Measurements from ENCODE around the gene PLXND1.

PLXND1 gene

DNA sequence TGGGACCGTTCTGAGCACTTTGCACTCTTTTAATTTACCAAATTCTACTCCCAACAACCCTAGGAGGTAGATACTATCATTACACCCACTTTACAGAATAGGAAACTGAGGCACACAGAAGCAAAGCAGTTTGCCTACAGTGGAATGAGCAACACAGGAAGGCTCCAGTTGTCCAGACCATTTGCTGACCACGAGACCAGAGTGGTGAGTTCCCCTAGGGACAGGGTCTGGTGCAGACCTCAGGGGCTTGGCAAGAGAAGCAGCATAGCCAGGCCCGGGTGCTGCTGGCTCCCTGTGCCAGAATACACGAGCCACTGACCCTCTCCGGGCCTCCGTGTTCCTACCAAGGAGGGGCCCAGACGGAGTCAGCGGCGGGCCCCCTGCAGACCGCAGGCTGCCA, 26.5 kb downstream of the PLXND1 start:
- no peak for DNase-seq

DNA sequence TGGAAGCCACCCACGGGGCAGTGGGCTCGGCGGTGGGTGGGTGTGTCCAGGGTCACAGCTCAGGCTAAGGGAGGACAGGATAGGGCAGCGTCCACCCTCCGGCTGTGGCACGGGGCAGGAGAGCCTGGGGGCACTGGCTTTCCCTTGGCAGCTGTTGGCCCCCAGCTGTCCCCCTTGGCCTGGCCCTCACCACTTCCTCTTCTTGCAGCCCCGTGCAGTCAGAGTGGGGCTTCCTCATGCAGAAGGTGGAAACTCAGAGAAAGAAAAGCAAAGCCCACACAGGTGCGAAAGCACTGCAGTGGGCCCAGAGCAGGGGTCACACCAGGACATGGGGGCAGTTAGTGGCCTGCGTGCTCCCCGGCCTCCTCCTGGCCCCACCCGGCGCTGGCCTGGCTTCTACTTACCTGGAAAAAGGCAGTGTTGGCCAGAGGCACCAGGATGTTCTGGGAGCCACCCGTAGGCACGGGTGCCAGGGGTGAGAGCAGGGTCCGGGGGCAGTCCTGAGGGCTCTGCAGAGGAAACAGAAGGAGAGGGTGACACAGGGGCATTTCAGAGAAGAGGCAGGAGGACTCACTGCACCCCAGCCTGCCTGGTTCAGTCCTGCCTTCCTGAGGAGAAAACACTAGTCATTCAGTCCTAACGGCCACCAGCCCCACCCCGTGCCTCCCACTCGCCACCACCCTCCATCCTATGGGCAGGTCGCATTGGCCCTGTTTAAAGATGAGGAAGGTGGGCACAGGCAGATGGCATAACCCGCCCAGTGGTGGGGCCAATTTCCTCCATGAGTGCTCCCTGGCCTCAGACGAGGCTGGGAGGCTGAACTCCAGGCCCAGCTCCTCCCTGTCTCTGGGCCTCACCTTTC, 28.3 kb downstream of the PLXND1 start:
- no peak for DNase-seq

DNA sequence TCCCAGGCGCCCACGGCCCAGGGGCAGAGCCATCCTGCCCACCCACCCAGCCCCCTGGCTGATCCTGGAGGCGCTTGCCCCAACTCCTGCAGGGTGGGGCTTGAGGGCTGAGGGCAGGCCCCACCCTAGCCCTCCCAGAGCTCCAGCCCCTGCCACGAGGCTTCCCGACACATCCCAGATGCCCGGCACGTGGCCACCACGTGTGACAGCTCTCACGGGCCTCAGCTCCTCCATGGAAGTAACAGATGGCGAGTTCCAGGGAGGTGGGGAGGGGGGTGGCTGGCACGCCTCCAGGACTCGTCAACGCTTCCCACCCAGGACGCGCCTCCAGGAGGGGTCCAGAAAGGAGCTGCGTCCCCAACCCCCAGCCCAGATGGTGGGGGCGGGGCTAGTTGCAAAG, 29.1 kb downstream of the PLXND1 start:
- no peak for DNase-seq

DNA sequence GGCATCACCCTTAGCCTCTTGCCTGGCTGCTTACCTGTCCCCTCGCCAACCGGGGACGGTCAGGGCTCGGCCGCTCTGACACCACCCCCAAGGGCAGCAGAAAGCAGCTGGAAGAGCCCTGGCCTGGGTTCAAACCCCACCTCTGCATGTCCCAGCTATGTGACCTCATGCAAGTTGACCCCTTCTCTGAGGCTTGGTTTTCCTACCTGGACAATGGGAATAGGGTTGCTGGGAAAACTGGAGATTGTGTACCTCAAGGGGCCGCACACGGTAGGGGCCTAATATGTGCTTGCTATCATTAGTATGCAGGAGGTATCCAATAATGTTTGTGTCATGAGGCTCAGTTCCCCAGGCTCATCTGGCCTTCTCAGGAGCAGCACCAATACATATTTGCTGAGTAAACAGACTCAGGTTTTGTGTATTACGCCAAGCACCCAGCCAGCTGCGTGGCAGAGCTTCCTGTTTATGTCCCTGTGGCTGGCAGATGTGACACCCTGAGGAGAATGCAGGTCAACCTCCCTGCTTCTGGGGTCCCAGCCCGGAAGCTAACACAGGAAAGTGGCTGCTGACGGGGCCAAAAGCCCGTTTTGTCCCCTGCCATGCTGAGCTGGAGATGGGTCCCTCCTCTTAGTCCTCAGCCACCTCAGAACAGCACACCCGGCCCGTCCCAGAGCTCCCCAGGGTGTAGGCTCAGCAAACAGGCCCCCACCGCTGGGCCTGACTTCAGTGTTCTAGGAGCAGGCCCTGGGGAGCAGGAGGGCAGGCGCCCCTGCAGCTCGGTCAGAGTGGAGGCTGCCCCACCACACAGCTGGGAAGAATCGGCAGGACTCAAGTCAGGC, 29.7 kb downstream of the PLXND1 start:
- peak; percentile 71 for DNase-seq

DNA sequence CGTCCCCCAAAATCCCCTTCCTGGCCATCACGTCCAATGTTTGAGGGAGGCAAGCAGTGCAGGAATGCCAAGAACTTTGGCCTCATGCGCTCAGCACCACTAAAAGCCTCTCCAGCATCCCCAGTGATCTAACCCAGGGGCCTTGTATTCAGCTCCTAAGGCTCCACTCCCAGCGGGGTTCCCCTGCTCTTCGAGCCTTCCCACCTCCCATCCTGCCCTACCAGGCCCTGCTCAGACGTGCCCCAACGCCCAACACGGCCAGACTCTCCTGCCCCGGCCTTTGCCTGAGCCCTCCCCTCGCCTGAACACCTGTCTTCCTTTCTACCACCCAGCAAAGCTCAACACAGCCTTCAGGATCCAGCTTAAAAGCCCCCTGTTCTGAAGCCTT, 30.5 kb downstream of the PLXND1 start:
- DNase-seq, result no peak

DNA sequence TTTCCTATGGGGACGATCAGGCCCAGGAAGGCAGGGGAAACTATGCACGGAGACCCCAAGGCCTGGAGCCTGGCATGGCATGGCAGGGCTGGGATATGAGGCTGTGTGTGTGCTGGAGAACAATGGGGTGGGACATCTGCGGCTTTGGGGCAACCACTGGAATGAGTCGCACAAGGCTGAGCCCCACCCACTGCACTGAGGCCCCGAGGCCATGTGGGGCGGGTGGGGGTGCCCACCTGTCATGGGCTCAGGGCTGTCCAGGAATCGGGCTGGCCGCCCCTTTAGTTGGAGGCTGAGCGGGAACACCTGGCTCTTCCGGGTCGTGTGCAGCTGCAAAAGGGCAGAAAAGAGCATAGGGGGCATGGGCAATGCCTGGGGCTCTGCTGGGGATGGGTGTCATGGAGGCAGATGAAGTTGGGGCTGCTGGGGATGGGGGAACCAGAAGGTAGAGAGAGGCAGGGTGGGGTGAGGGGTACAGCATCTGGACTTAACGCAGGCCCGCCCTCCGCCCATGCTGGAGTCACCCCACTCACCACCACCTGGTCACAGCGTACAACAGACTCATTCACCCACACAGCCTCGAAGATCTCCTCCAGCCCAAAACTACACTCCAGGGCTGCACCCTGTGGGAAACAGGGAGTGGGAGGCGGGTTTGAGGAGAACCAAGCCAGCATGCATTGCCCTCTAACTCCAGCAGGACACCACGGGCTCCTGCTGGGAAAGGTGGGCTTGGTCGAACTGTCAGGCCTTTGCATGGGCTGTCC, 31.1 kb downstream of the PLXND1 start:
- DNase-seq, result no peak

DNA sequence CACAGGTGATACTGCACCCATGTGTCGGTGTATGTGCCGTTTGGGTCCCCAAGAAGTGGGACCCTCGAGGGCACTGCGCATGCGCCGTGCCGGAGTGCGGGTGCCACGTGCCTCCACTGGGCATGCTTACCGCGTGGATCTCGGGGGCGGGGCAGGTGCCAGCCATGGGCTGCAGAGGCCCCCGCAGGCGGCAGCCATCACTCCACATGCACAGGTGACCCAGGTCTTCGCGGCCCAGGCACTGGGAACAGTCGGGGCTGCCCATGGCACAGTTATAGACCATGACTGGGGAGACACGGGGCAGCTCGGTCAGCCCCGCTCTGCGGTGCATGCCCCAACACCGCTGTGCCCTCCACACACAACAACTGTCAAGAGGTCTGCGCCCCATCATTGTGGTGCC, 32.3 kb downstream of the PLXND1 start:
- no peak for DNase-seq

DNA sequence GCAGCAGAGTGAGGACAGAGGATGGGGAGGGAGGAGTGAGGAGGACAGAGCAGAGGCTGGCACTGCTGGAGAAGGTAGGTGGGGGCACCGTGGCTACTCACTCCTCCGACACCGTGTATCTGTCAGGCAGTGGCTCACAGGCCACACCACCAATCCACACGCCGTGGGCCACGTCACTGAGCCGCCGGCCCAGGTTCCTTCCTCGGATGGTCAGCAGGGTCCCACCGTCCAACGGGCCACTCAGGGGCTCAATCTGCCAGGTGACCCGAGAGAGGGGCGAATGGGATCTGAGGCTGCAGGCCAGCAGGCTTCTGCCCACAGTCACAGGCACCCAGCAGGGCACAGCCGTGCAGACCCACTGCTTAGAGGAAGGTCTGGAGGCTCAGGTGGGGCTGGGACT, 33.0 kb downstream of the PLXND1 start:
- no peak for DNase-seq

DNA sequence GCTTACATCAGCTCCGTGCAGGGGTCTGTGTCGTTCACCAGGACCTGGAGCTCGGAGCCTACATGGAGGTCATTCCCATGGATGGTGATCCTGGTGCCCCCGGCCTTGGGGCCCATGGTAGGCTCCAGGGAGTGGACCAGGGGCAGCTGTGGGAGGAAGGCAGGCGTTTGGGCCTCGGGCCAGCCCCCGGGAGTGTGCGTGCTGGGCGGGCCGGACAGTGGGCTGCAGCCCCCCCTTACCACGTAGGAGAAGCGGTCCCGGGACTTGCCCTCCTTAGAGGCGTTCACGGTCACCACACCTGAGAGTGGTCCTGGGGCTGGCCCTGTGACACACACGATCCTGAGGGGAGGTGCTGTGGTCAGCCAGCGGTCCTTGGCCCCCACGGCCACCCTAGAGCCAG, 33.9 kb downstream of the PLXND1 start:
- no peak for DNase-seq

DNA sequence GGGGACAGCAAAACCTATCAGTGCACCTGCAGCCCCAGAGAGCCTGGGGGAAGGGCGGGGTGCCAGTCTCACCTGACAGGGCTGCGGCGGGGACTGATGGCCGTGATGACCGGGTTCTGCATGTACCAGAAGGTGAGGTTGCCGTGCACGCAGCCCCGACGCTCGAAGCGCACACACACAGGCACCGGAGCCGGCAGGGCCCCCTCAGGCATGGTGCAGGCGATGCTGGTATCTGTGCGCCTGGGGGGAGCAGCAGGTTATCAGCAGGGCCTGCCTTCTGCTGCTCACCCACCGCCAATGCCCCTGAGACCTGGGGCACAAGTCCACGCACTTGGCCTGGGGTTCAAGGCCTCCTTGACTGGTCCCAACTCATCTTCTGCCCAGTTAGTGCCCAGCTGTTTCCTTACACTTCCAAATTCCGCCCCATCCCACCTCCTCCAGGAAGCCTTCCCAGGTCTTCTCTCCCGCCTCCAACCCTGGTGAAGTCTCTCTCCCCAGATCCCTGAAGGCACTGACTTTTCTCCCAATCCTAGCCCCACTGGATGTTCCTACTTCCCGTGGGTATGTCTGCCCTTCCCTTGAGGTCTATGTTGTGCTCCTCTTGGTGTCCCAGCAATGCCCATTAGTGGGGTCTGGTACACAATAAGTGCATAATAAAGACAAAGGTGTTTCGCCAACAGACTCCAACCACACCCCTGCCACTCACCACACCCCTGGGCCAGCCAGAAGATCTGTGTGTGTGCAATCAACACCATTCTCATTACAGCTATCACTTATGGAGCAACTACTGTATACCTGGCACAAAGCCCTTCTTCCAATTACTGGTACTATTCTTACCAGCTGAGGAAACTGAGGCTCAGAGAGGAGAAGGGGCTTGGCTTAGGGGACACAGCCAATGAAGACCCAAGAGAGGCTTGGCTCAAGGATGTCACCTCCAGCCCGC, 34.6 kb downstream of the PLXND1 start:
- DNase-seq, result no peak

DNA sequence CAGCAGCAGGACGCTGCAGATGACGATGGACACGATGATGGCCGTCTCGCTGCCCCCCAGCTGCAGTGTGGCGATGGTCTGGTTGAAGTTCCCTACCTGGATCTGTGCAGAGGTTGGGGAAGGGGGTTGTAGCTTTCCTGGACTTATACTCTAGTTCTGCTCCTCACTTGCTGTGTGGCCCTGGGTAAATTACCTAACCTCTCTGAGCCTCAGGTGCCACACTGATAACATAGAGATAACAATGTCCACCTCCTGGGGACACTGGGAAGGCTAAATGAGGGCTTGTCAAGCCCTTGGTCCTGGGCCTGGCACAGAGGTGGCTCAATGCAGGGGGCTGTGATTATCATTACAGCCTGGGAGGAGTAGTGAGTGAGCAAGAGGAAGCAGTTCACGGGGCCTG, 36.6 kb downstream of the PLXND1 start:
- no peak for DNase-seq

DNA sequence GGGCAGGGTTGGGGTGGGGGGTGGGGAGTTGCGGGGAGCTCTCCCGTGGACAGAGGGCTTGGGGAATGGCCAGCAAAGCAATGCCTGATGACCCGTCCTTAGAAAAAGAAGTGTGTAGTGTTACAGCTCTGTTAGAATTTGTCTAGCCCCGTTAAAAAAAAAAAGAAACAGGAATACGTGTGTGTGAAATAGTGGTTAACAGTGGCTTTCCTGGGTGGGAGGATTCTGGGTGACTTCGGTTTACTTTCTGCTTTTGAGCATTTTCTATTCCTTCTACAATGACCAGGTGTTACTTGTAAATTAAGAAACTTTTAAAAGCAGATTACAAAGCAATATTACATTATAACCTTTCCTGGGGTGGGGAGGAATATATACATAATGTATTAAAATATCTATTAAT, 38.5 kb downstream of the PLXND1 start:
- DNase-seq, result no peak

DNA sequence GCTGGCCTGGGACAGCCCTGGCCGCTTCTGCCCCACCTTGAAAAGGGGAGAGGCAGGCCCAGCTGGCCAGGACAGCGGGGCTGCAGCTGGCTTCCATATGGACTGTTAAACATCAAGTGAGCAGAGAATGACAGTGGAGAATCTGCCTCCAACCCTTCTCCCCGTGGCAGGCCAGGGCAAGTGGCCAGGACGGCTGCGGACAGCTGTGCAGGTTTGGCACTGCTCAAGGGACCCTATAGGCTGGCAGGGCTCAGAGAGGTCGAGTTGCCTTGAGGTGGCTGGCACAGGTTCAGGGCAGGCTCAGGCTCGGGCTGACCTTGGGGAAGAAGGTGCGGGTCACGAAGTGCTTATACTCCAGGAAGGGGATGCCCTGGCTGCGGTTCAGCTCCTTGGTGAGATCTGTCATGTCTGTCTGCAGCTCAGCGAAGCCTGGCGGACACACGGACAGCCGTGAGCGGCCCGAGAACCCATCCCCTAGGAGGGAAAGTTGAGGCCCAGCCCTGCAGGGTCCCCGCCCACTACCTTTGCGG, 39.2 kb downstream of the PLXND1 start:
- DNase-seq, result no peak

DNA sequence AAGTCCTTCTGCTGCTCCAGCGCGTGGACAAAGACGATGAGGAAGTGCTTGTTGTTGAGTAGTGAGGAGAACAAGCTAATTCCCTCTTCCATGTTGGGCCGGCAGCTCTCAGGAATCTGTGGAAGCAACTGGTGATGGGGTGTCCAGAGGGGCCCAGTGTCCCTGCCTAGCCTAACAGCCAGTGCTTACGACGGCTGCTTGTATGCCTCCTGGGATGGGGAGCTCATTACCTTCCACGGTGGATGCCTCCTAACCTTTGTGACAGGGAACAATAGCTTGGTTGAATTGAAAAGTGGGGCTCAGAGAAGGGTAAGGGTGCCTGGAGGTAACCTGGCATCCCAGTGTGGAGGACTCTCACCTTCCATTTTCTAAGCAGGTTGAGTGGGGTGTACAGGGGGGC, 40.6 kb downstream of the PLXND1 start:
- DNase-seq, result no peak

DNA sequence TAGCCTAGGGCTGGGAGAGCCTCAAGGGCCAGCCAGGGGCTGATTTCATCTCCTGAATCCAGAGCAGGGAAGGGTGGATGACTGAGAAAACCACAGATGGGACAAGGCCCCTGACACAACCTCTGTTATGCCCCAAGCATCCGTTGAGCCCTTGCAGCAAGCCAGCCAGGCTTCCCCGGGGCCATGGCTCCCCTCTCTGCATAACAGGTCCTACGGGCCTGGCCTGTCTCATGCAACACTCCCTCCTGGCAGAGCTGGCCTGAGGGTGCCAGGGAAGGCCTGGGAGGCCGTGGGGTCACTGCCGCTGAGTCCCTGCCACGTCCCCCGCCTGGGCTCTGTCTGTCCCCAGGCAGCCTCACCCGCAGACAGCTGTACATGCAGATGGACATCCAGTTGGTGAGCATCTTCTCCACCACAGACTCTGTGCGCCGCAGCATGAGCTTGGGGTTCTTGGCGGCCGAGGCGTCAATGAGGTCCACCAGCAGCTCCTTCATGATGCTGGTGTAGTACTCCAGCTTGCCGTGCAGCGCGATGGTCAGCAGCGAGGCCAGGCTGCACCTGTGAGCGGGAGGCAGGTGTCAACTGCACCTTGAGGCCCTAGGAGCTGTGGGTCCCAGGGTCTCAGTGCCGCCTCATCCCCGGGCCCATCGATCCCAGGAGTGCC, 41.4 kb downstream of the PLXND1 start:
- no peak for DNase-seq

DNA sequence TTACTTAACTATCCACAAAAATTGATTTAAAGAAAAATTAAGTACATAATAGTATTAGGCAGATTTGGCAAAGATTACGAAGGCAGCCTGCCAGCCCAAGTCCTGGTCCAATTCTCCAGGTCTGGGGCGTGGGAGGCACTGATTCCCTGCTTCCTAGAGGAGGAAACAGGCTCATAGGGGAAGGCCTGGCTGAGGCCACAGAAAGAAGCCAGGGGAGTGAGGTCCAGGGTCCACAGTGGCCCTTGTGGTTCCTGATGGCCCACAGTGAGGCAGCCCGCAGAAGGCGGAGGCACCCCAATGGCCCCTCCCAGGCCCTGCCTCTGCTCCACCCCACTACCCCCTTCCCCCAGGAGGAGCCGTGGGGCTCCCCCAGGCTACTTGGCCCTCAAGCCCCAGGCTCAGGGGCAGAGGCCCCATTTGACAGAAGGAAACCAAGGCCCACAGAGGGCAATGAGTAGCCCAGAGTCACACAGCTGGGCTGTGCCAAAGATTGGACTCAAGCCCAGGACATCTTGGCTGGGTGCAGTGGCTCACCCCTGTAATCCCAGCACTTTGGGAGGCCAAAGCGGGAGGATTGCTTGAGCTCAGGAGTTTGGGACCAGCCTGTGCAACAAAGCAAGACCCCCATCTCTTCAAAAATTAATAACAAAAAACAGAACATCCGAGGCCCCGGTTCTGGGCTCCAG, 42.5 kb downstream of the PLXND1 start:
- no peak for DNase-seq

DNA sequence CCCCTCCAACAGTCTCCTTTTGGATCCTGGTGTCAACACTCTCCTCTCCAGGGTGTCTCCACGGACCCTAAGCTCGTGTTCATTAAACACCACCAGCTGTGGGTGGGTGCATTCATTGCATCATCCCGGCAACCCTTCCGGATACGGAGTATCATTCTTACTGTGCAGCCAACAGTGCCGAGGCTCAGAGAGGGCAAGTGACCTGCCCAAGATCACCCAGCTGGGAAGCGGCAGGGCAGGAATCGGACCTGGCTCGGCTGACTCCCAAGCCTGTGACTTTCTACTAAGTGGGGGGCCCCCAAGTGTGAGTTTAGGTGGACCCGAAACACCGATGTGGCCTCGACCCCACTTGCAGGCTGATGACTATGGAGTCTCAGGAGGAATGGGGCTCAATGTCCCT, 43.1 kb downstream of the PLXND1 start:
- no peak for DNase-seq

DNA sequence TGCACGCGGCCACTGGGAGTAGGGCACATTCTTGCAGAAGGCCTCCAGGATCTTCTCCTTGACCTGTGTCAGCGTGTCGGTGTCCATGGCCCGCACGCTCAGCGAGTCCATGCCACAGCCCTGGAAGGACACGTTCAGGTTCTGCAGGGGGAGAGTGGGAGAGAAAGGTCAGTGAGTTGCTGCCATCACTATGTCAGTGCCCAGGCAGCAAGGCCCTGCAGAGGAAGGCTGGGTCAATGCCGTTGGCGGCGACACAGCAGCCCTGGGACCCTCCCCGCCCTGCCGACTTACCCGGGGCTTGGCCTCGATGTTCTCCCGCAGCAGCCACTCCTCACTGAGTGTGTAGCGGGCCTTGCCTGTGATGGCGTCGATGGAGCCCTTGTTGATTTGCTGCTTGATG, 43.7 kb downstream of the PLXND1 start:
- no peak for DNase-seq

DNA sequence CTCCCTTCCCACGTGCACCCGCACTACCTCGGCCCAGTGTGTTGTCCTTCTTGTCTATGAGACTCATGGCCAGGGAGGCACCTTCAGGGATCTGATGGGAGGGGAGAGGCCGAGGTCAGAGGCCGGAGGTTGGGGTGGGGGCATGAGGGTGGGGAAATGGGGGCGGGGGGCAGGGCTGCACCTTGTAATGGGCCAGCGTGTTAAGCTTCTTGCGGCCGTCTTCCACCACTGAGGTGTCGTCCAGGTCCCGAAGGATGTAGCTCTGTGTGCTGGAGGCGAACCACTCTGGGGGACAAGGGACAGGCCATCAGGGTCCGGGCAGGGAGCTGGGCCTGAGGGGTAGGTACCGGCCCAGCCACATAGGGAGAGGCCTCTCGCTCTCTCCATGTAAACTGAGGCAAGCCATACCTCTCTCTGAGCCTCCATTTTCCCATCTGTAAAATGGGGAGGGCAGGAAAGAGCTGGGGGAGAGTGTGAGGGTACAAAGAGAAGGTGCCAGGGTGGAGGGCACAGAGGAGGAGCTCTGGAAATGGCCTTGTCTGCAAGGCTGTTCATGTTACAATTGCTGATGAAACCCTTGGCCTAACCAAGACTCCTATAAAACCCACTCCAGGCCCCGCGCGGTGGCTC, 44.7 kb downstream of the PLXND1 start:
- no peak for DNase-seq

DNA sequence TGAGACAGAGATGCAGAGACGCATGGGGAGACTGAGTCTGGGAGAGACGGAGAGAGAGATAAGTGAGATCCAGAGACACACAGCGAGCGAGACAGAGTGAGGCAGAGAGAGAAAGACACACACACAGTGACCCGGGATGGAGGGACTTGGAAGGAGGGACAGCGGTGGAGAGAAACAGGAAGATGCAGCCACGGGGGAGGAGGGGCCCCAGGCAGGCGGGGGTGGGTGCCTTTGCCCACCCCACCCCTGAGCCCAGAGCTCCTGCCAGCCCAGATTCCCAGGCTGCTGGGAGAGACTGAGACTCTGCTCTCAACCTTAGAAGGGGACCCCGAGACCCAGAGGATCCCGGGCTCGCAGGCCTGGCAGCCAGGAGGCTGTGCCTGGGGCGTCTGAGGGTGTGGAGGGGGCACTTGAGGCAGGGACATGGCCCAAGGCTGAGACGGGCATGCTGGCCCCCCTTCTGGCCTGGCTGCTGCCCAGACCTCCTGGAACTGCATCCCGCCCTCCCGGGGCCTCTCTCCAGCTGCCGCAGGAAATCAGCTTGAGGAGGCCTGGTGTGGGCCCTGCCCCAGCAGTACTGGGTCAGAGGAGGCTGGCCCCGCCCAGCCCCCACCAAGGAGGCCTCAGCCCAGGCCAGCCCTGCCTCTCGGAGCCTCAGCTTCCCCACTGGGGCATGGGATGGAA, 45.4 kb downstream of the PLXND1 start:
- no peak for DNase-seq

Measured in activated T-cell treated with anti-CD3 and anti-CD28 coated beads, Interleukin-2, amount 50 U/mL, for 1 hour (primary cell).